SU-DHL-6 (cell line): ENCODE data around the gene ALG2.

Experiments
- CTCF ChIP-seq: fragments of 200-600 bp; sonication (generic); IDR thresholded peaks from one replicate; pipeline ENCODE4 v1.5.1; 2017; ENCODE audit warnings: antibody characterized with exemption, mild to moderate bottlenecking, low read length, moderate library complexity; ENCODE audit not compliant: insufficient read depth, poor library complexity, severe bottlenecking
- EZH2phosphoT487 ChIP-seq: fragments of 200-600 bp; sonication (generic), shearing (Covaris generic); conservative IDR thresholded peaks from 2 replicates; pipeline ENCODE4 v1.6.1; 2018; ENCODE audit warnings: mild to moderate bottlenecking, antibody characterized with exemption, low read length, moderate library complexity, mixed read lengths

- TF ChIP-seq CTCF (no peak), EZH2phosphoT487 (no peak)
Measured at GRCh38 chr9:99238331-99238730, 16.6 kb upstream of the ALG2 start.
